Activated CD8-positive, alpha-beta memory T cell treated with anti-CD3 and anti-CD28 coated beads for 1 hour (primary cell): Measurements from ENCODE around the gene ARID2.

Source experiments
- DNase-seq, 2 donors: peaks; one replicate each; pipeline ENCODE4 v3.0.0-alpha.2; 2020; ENCODE audit warnings: low read depth in 1 of 2; ENCODE audit errors: extremely low read depth in 1 of 2

The ARID2 gene

GRCh38 chr12:45729233-45730083 is at the start of gene ARID2:
TSS of gene ARID2 (plus strand) at chr12:45729706. CDS start at chr12:45729837, 131 bp downstream.
- peak in 1 of 2 donors; percentile 49 for DNase-seq

- no peak for DNase-seq
Measured at GRCh38 chr12:45680362-45680761, 49.1 kb upstream of the ARID2 start.

- DNase-seq: no peak
Measured at GRCh38 chr12:45681465-45681864, 48.0 kb upstream of the ARID2 start.

GRCh38 chr12:45685680-45686079 is 43.8 kb upstream of the ARID2 start:
- no peak for DNase-seq

GRCh38 chr12:45687081-45688015 is 42.2 kb upstream of the ARID2 start:
- DNase-seq: no peak

GRCh38 chr12:45688183-45688582 is 41.3 kb upstream of the ARID2 start:
- no peak for DNase-seq

- no peak for DNase-seq
Measured at GRCh38 chr12:45695035-45695434, 34.5 kb upstream of the ARID2 start.

GRCh38 chr12:45695606-45696005 is 33.9 kb upstream of the ARID2 start:
- DNase-seq: no peak

- DNase-seq: no peak
Measured at GRCh38 chr12:45696049-45696448, 33.5 kb upstream of the ARID2 start.

- DNase-seq: no peak
Measured at GRCh38 chr12:45697371-45697770, 32.1 kb upstream of the ARID2 start.

GRCh38 chr12:45701296-45701695 is 28.2 kb upstream of the ARID2 start:
- no peak for DNase-seq

GRCh38 chr12:45703942-45704341 is 25.6 kb upstream of the ARID2 start:
- no peak for DNase-seq

GRCh38 chr12:45704968-45705367 is 24.5 kb upstream of the ARID2 start:
- no peak for DNase-seq

- DNase-seq: no peak
Measured at GRCh38 chr12:45705404-45705803, 24.1 kb upstream of the ARID2 start.

GRCh38 chr12:45707241-45707857 is 22.2 kb upstream of the ARID2 start:
- DNase-seq: no peak

- DNase-seq: no peak
Measured at GRCh38 chr12:45708363-45708762, 21.1 kb upstream of the ARID2 start.

GRCh38 chr12:45708901-45709300 is 20.6 kb upstream of the ARID2 start:
- DNase-seq: no peak

- DNase-seq: no peak
Measured at GRCh38 chr12:45712319-45712718, 17.2 kb upstream of the ARID2 start.

GRCh38 chr12:45713078-45713477 is 16.4 kb upstream of the ARID2 start:
- no peak for DNase-seq

- DNase-seq: no peak
Measured at GRCh38 chr12:45718306-45718705, 11.2 kb upstream of the ARID2 start.

GRCh38 chr12:45720069-45720468 is 9.4 kb upstream of the ARID2 start:
- no peak for DNase-seq
